ENCODE data around the gene NLRP5. TPM values are rescaled to one million over a fixed set of nuclear protein-coding genes. Genes with fewer than 3 reads are reported as not detected.

The NLRP5 gene
- total RNA-seq, 1 experiment from 2014 or later = not detected

- intact Hi-C loops (cut with micrococcal nuclease; ENCODE audit: unreplicated experiment) = loop anchor here (1.0 kb wide), 3 partner anchors 30 to 223 kb away; partner anchors contain the start of genes ZNF787 and ZSCAN5A
- peaks cover 68% of the 10 kb centered on the region for H3K79me2 ChIP-seq (ENCODE audit: low read depth)
- H3F3A ChIP-seq (ENCODE audit: insufficient read depth, low read depth) = peaks cover 44% of the 10 kb centered on the region
- H3K4me2 ChIP-seq = peak overlapping the region; percentile 91
- DNase-seq = peak; percentile 83 to 99
- CTCF ChIA-PET = interaction anchor here (0.9 to 1.4 kb wide), 2 partner anchors 81 to 242 kb away, joined by 4 to 5 read pairs; no protein-coding TSS in a partner anchor
- no peak for TF ChIP-seq CTCF (conservative IDR thresholded peaks at IDR 0.05)
- no peak for TF ChIP-seq EZH2 (IDR thresholded peaks at IDR 0.05; ENCODE audit: low read depth)
- H3K4me1 ChIP-seq (replicated peaks; ENCODE audit: insufficient read depth) = peaks cover 39% of the 10 kb centered on the region
- no peaks in the 10 kb centered on the region for H3K9me2 ChIP-seq (ENCODE audit: insufficient read depth)
- POLR2A ChIA-PET (ENCODE audit: unreplicated experiment) = interaction anchor here (0.6 to 0.7 kb wide), 3 partner anchors 10 to 437 kb away, joined by 3 to 5 read pairs (median 3); no protein-coding TSS in a partner anchor
- H3K36me3 ChIP-seq (ENCODE audit: low read depth) = no peaks in the 10 kb centered on the region; the same call in 1 of the 2 replicates
- H3K27me3 ChIP-seq (ENCODE audit: insufficient read depth, low read depth) = no peaks in the 10 kb centered on the region
- no TSS peak for BruUV-seq (replicated peaks)
- peak overlapping the region; percentile 64 for H3K4me3 ChIP-seq
- no peak overlapping the region for H2AFZ ChIP-seq
- H3K27ac ChIP-seq = peak overlapping the region; percentile 100
- no peaks in the 10 kb centered on the region for H3K9me3 ChIP-seq (ENCODE audit: insufficient read depth, low read depth)
- peaks cover 56% of the 10 kb centered on the region for H4K20me1 ChIP-seq (ENCODE audit: insufficient read depth)
Observed at GRCh38 chr19:56091066-56091490, 104.5 kb downstream of the NLRP5 start.

GRCh38 chr19:56091751-56092546 is 105.4 kb downstream of the NLRP5 start:
- peak; percentile 45 to 80 for DNase-seq
- POLR2A ChIA-PET (ENCODE audit: unreplicated experiment) = no interaction called here
- no peaks in the 10 kb centered on the region; the same call in 1 of the 2 replicates for H3K36me3 ChIP-seq (ENCODE audit: low read depth)
- CTCF ChIA-PET = interaction anchor here (0.9 to 1.4 kb wide), 2 partner anchors 80 to 242 kb away, joined by 4 to 5 read pairs; no protein-coding TSS in a partner anchor
- peaks cover 50% of the 10 kb centered on the region for H4K20me1 ChIP-seq (ENCODE audit: insufficient read depth)
- no peaks in the 10 kb centered on the region for H3K9me2 ChIP-seq (ENCODE audit: insufficient read depth)
- H3K4me1 ChIP-seq (replicated peaks; ENCODE audit: insufficient read depth) = peaks cover 39% of the 10 kb centered on the region
- H3K79me2 ChIP-seq (ENCODE audit: low read depth) = peaks cover 63% of the 10 kb centered on the region
- BruUV-seq (replicated peaks) = TSS peak; percentile 70
- no peaks in the 10 kb centered on the region for H3K27me3 ChIP-seq (ENCODE audit: insufficient read depth, low read depth)
- intact Hi-C loops (cut with micrococcal nuclease; ENCODE audit: unreplicated experiment) = loop anchor here (1.0 kb wide), 3 partner anchors 29 to 222 kb away; partner anchors contain the start of genes ZNF787 and ZSCAN5A
- peak overlapping the region; percentile 91 for H3K4me2 ChIP-seq
- H2AFZ ChIP-seq = no peak overlapping the region
- no peaks in the 10 kb centered on the region for H3K9me3 ChIP-seq (ENCODE audit: insufficient read depth, low read depth)
- TF ChIP-seq EZH2 (IDR thresholded peaks at IDR 0.05; ENCODE audit: low read depth) (no peak), CTCF (conservative IDR thresholded peaks at IDR 0.05) (no peak)
- peaks cover 44% of the 10 kb centered on the region for H3F3A ChIP-seq (ENCODE audit: insufficient read depth, low read depth)
- peak overlapping the region; percentile 64 for H3K4me3 ChIP-seq
- peak overlapping the region; percentile 100 for H3K27ac ChIP-seq

GRCh38 chr19:56092685-56093631 is 106.4 kb downstream of the NLRP5 start:
- peaks cover 39% of the 10 kb centered on the region for H3K4me1 ChIP-seq (replicated peaks; ENCODE audit: insufficient read depth)
- BruUV-seq (replicated peaks) = no TSS peak
- peaks cover 51% of the 10 kb centered on the region for H4K20me1 ChIP-seq (ENCODE audit: insufficient read depth)
- TF ChIP-seq CTCF (conservative IDR thresholded peaks at IDR 0.05) (no peak), EZH2 (IDR thresholded peaks at IDR 0.05; ENCODE audit: low read depth) (no peak)
- intact Hi-C loops (cut with micrococcal nuclease; ENCODE audit: unreplicated experiment) = no loop called here
- POLR2A ChIA-PET (ENCODE audit: unreplicated experiment) = no interaction called here
- H3K36me3 ChIP-seq (ENCODE audit: low read depth) = no peaks in the 10 kb centered on the region; the same call in 1 of the 2 replicates
- H3K4me3 ChIP-seq = peak overlapping the region; percentile 64
- DNase-seq = no peak
- peaks cover 44% of the 10 kb centered on the region for H3F3A ChIP-seq (ENCODE audit: insufficient read depth, low read depth)
- CTCF ChIA-PET = no interaction called here
- no peaks in the 10 kb centered on the region for H3K9me2 ChIP-seq (ENCODE audit: insufficient read depth)
- no peak overlapping the region for H2AFZ ChIP-seq
- no peaks in the 10 kb centered on the region for H3K9me3 ChIP-seq (ENCODE audit: insufficient read depth, low read depth)
- peaks cover 63% of the 10 kb centered on the region for H3K79me2 ChIP-seq (ENCODE audit: low read depth)
- no peaks in the 10 kb centered on the region for H3K27me3 ChIP-seq (ENCODE audit: insufficient read depth, low read depth)
- peak overlapping the region; percentile 91 for H3K4me2 ChIP-seq
- H3K27ac ChIP-seq = peak overlapping the region; percentile 100
